Neural progenitor cell (in vitro differentiated cells): ENCODE results near the gene CRTC3.

Experiments used
- CTCF ChIP-seq: fragments of 200-600 bp; sonication (generic); IDR thresholded peaks from 2 replicates; pipeline ENCODE4 v1.5.1; 2017; ENCODE audit warnings: antibody characterized with exemption, mild to moderate bottlenecking
- EZH2 ChIP-seq: fragments of 200-600 bp; sonication (generic); IDR thresholded peaks from 2 replicates; pipeline ENCODE4 v1.6.1; 2017; ENCODE audit warnings: antibody characterized with exemption, mild to moderate bottlenecking, moderate library complexity
- EZH2phosphoT487 ChIP-seq: fragments of 200-600 bp; sonication (generic); IDR thresholded peaks from 2 replicates; pipeline ENCODE4 v1.6.1; 2017; ENCODE audit warnings: antibody characterized with exemption

DNA sequence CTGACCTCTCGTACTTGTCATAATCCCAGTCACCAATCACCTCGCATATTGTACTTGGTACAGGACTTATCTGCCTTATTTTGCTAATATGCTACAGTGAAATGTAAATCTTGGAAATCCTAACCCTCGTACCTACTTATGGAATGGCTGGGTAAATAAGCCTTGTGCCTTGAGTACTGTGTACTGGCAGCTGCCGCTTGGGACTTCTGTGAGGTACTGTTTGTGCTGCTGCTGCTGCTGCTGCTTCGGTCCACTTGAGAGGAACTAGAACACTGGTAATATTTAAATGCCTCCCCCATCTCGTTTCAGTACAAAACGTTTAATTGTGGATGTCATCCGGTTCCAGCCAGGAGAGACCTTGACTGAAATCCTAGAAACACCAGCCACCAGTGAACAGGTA is 42.5 kb upstream of the CRTC3 start:
- TF ChIP-seq EZH2 (no peak), CTCF (no peak), EZH2phosphoT487 (no peak)
